Measurements from ENCODE around the gene UBA52.

- TF ChIP-seq CTCF (IDR thresholded peaks at IDR 0.05) (no peak), POLR2A (IDR thresholded peaks at IDR 0.05) (no peak)
Observed at GRCh38 chr19:18526316-18526715, 45.3 kb upstream of the UBA52 start.
